HL-60/S4 treated with retinoic acid at 250 ng/mL for 4 days and 3 days (cell line): Measurements from ENCODE around the gene DMTF1.
"Not testable (repeated sequence)": the region's sequence is repeated elsewhere in the genome, so short reads cannot be mapped to it uniquely, and the experiment has no call there.

Experiments
- in situ Hi-C: fragments of 300-500 bp; cut with MboI; formaldehyde crosslinking; loops from 2 replicates; pipeline ENCODE4 v1.7.0; 2022; ENCODE audit warnings: low sequenced_read_pairs

DMTF1 gene

DNA sequence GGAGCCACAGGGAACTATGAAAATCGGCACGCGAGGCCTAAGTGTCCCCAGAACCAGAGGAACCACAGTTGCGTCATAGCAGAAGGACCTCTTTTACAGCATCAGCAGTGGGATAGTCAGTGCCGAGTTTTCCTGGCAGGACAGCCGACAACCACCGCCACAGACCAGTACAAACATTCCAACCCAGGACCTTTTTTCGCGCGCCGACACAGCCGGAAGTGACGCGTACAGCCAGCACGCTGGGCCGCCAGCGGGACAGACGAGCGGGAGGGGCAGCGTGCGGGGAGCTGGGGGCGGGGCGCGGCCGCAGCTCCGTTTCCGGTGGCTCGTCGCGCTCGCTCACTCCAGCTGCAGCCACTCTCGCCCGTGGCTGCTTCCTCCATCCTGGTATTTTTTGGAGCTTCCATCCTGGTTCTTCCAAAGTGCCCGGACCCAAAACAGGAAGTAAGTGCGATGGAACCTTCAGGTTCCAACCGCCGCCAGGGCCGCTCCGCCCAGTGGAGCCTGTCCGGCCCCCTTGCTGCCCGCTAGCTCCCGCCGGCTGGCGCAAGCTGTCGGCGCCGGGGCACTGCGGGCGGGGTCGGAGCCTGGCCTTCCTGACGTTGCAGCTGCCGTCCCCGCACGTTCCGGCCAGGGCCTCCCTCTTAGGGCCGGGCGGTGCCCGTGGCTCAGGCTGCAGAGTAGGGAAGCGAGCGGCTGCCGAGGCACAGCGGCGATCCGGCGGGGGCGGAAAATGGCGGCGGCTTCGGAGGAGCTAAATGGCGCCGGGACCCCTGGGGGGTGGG, at the start of gene DMTF1:
Gene DMTF1 (plus strand): TSS at position 342 of the 785 bp plus-strand sequence. CDS start 12,489 bp downstream, outside the sequence.
- in situ Hi-C loops, result no loop called here

DNA sequence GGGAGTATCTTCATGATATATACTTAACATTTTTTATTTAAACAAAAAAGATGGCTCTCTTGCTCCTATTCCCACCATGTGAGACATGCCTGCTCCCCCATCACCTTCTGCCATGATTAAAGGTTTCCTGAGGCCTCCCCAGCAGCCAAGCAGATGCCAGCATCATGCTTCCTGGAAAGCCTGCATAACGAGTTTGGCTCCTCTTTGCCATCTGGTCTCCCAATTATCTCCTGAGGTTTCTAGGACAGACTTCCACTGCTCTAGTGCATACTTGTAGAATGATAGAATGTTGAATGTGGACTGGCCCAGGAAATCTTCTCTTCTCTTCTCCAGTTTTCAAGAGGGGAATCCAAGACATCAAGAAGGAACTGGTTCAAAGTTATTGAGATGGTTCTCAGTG, 46.9 kb upstream of the DMTF1 start:
- in situ Hi-C loops, result no loop called here

DNA sequence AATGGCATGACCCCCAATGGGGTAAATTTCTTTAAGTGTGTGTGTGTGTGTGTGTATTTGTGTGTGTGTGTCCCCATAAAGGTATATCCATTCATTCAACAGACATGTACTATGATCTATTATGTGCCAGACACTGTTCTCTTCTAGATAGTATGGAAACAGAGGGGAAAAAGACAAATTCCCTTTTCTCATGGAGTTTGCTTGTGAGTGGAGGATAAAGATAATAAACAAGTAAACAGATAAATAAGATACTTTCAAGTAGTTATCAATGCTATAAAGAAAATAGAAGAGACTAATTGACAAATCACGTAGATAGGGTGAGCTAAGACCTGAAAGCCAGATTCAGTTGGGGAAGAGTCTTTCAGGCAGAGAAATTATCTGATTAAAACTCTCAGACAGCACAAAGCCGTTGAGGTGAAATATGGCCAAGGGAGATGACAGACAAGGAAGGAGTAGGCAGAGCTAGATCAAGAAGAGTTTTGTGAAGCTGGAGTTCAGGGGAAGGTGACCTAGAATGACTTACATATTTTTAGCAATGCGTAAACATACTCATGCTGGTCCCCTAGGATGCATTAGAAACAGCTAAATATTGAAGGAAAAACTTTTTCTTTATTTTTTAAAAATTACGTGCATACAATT, 45.2 kb upstream of the DMTF1 start:
- in situ Hi-C loops, result no loop called here

- in situ Hi-C loops, result no loop called here
These were observed 44.1 kb upstream of the DMTF1 start for GRCh38 chr7:87107949-87108776.

DNA sequence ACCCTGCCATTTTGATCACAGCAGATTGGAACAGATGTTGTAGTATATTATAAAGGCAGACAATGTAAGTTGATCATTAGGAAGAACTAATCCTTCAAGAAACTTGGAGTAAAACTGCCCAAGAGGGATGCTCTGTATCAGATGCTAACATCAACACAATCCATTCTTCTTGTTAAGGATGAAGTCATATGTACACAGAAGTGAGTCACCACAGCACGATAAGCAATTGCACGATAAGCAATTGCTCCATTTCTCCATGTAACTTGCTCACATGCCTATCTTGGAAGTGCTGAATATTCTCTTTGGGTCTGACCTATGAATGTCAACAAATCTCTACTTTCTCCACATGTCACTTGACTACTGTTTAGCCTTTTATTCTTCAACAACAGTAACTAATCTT, 41.5 kb upstream of the DMTF1 start:
- in situ Hi-C loops, result no loop called here

GRCh38 chr7:87111877-87112276, 40.4 kb upstream of the DMTF1 start:
- in situ Hi-C loops, result no loop called here

GRCh38 chr7:87113077-87113476, 39.2 kb upstream of the DMTF1 start:
- in situ Hi-C loops, result no loop called here

DNA sequence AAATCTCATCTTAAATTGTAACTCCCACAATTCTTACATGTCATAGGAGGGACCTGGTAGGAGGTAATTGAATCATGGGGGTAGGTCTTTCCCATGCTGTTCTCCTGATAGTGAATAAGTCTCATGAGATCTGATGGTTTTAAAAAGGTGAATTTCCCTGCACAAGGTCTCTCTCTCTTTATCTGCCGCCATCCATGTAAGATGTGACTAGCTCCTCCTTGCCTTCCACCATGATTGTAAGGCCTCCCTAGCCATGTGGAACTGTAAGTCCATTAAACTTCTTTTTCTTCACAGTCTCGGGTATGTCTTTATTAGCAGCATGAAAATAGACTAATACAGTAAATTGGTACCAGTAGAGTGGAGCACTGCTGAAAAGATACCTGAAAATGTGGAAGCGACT, 38.3 kb upstream of the DMTF1 start:
- in situ Hi-C loops, result not testable (repeated sequence)

GRCh38 chr7:87115772-87116171, 36.5 kb upstream of the DMTF1 start:
- in situ Hi-C loops, result not testable (repeated sequence)

DNA sequence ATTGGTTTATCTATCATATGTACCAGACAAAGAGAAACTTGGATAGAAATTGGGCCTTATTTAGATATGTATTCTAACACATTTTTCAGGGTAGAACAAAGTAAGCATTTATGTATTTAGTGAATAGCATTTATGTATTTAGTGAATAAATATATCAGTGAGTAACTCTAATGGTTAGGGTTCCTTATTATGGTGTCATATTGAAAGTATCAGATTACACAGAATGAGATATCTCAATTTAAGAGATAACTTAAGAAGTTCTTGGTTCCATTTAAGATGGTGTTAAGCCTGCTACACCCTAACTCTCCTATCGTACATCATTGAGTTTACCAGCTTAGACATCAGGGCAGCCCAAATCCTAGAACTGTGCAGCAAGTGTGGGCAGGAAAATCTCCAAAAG, 35.9 kb upstream of the DMTF1 start:
- in situ Hi-C loops, result no loop called here

DNA sequence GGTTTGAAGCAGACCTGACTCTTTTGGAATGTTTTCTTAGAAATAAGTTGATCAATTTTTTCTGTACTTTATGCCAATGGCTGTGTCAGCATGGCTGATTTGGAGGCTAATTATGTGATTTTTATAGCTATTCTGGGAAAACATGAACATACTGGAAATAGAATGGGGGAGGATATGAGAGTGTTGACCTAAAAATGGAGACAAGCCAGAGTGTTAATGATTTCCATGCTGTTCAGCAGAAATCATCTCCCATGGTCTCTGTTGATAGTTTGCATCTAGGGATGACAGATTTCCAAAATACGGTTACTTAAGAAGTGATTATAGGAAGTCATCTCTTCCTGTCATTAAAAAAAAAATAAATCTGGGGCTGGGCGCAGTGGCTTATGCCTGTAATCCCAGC, 32.7 kb upstream of the DMTF1 start:
- in situ Hi-C loops, result no loop called here

DNA sequence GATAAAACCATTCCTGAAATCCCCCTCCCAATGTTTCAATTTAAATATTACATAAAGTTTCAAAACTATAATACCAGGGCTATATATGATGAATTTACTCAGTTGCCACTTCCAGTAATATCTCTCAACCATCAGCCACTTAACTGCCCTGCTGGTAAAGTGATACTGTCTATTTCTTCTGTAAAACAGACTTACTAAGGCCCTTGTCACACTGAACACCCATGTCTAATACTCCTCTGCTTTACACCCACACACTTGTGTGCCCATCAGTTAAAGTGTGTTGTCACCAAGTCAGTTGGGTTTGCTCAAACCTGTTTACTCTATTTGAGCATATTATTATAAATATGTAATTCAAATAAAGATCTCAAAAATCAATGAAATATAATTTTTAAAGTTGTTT, 29.1 kb upstream of the DMTF1 start:
- in situ Hi-C loops, result no loop called here

- in situ Hi-C loops, result no loop called here
These were observed 25.2 kb upstream of the DMTF1 start for GRCh38 chr7:87127019-87127418.

DNA sequence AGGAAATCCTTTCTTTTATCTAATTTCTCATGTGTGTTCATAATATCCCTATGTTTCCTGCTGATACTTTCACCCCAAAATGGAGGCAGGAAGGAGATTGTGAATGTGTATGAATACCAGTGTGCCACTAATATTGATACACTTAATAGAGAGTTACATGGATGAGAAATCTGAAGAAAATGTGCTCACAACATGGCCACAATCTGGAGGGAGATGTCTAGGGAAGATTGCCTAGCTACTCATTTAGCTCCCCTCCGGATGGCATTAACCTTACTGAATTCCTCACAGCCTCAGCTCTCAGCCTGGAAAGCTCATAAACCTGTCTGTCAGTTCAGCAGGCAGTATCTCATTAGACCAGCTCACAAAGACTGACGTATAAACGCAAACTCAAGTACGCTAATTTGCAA, 23.4 kb upstream of the DMTF1 start:
- in situ Hi-C loops, result no loop called here

DNA sequence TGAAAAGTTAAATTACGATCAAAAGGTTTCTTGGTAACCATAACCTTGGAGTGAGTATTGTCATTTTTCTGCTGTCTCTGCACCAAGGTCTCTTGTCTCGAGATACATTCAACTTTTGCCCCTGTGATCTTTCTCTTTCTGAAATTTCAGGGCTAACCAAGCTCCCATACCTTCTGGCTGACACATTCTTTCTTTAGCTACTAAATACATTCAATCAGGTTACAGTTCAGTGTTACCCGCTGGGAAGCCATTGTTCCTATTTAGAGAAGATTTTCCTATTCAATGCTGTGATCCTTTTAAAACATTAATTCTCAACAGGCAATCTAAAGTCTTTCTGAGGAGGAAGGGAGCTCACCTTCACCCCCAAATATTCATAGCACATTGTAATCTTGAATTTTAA, 22.9 kb upstream of the DMTF1 start:
- in situ Hi-C loops, result no loop called here

GRCh38 chr7:87129848-87130247, 22.4 kb upstream of the DMTF1 start:
- in situ Hi-C loops, result no loop called here

DNA sequence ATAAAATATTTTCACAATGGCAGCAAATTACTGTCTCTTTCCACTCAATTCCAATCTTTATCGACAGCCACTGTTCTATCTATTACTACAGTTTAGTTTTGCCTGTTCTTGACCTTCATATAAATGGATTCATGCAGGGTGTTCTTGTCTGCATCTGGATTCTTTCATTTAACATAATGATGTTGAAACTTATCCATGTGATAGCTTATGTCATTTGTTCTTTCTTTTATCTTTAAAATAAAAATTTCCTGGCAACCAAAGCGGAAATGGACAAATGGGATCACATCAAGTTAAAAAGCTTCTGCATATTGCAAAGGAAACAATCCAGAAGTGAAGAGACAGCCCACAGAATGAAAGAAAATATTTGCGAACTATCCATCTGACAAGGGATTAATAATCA, 20.5 kb upstream of the DMTF1 start:
- in situ Hi-C loops, result no loop called here

DNA sequence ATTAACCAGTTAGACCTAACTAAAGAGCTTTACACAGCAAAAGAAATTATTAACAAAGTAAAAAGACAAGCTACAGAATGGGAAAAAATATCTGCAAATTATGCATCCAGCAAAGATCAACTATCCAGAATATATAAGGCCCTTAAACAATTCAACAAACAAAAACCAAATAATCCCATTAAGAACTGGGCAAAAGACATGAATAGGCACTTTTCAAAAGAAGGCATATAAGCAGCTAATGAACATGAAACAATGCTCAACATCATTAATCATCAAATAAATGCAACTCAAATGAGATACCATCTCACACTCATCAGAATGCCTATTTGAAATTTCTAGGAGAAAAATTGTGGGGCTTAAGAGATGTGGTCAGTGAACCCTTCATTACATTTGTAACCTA, 15.0 kb upstream of the DMTF1 start:
- in situ Hi-C loops, result no loop called here

- in situ Hi-C loops, result no loop called here
These were observed 12.7 kb upstream of the DMTF1 start for GRCh38 chr7:87139514-87139913.

GRCh38 chr7:87140271-87140748, 11.9 kb upstream of the DMTF1 start:
- in situ Hi-C loops, result no loop called here

GRCh38 chr7:87144173-87144657, 8.0 kb upstream of the DMTF1 start:
- in situ Hi-C loops, result no loop called here
